K562 (cell line): ENCODE data around the gene UTP4. TPM values are rescaled to one million over a fixed set of nuclear protein-coding genes. Genes with fewer than 3 reads are reported as not detected.

ENCODE experiments used
- EP300 ChIP-seq: IDR thresholded peaks from 2 replicates; pipeline ENCODE4 v1.6.1; 2012; ENCODE audit warnings: low read length, improper control_type of control experiment
- MAFF ChIP-seq: IDR thresholded peaks from 2 replicates; pipeline ENCODE4 v1.6.1; 2012; ENCODE audit warnings: low read length, improper control_type of control experiment
- ZBTB1 ChIP-seq: sonication (generic); formaldehyde crosslinking; IDR thresholded peaks from 2 replicates; pipeline ENCODE4 v1.8.1; 2023; ENCODE audit warnings: missing genetic modification reagents, low read depth, mild to moderate bottlenecking, borderline replicate concordance
- ZNF239 ChIP-seq: fragments of 250-450 bp; sonication (Bioruptor Pico); IDR thresholded peaks from 2 replicates; pipeline ENCODE4 v1.4.0; 2020; ENCODE audit warnings: mild to moderate bottlenecking
- ZNF589 ChIP-seq: fragments of 200-800 bp; sonication (Bioruptor generic); IDR thresholded peaks from 2 replicates; pipeline ENCODE4 v1.6.1; 2016; ENCODE audit warnings: low read depth, missing genetic modification characterization, missing compliant biosample characterization
- polyA plus RNA-seq, 8 experiments: library from polyadenylated mRNA; depleted of rRNA in 4 of 8; stranded (reverse) in 5 of 8; unstranded in 3 of 8; fragments of >200 nt; fragmentation: Nextera tagmentation in 2 of 8; fragmentation: Illumina TruSeq in 1 of 8; extraction: Ambion mirVana in 2 of 8; extraction: Trizol in 1 of 8; gene quantifications; 2 replicates each; pipeline versions ENCODE4 v1.2.1 to v1.2.3, GENCODE V29; 2011 to 2014; ENCODE audit warnings: inconsistent platforms in 1 of 8, missing spikeins in 1 of 8
- total RNA-seq, 7 experiments: library from RNA; depleted of rRNA in 6 of 7; stranded (reverse); fragments of >200 nt in 6 of 7; fragmentation: Illumina TruSeq in 2 of 7; extraction: Trizol in 2 of 7; gene quantifications; 2 replicates each; pipeline versions ENCODE4 v1.2.1 to v1.2.3, GENCODE V29; 2011 to 2021; ENCODE audit warnings: low replicate concordance in 1 of 7
- TF ChIP-seq, protein P1 (sequence below), 2 experiments: fragments of 450-650 bp in 1 of 2; sonication (generic) in 1 of 2; formaldehyde crosslinking in 1 of 2; IDR thresholded peaks; 2 replicates each; pipeline versions ENCODE4 v1.7.1 to v1.9.0; 2016 to 2022; ENCODE audit warnings: inconsistent platforms in 1 of 2, mild to moderate bottlenecking in 1 of 2, missing genetic modification reagents in 1 of 2
- TF ChIP-seq, protein P2 (sequence below): sonication (generic); formaldehyde crosslinking; IDR thresholded peaks from 2 replicates; pipeline ENCODE4 v1.8.0; 2022; ENCODE audit warnings: missing genetic modification reagents, mild to moderate bottlenecking, moderate library complexity, borderline replicate concordance

UTP4 gene
- total and polyA plus RNA-seq, 9 of the 15 experiments (the other 6 are each of a cell fraction or from before 2014, with no cell fraction given) = 46.1 to 203 (median 145) TPM

DNA sequence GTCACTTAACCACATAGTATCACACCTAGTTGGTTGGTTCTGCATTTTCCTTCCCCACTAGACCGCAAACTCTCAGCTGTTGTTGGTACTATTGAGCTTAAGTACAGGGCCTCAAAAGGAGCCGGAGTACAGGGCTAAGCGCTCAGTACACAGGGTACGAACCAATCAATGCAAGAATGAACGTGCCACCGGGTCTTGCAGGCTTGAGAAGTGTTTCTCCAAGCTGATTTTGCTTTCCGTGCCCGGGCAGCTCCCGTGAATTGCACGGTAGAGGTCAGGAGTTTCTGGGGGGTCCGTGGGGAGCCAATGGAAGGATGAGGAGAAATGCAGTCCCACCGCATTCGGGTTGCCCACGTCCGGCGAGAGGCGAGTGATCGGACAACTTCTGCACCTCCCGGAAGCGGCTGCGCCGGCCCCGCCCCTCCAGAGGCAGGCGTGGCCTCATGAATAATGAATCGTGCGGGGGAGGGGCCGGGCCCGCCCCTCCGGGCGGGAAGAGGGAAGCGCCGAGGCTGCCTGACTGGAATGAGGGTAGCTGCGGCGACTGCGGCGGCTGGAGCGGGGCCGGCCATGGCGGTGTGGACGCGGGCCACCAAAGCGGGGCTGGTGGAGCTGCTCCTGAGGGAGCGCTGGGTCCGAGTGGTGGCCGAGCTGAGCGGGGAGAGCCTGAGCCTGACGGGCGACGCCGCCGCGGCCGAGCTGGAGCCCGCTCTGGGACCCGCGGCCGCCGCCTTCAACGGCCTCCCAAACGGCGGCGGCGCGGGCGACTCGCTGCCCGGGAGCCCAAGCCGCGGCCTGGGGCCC, 54.4 kb downstream of the UTP4 start, which contains the start of gene SNTB2 (continued):
- TF ChIP-seq, protein P1, sequence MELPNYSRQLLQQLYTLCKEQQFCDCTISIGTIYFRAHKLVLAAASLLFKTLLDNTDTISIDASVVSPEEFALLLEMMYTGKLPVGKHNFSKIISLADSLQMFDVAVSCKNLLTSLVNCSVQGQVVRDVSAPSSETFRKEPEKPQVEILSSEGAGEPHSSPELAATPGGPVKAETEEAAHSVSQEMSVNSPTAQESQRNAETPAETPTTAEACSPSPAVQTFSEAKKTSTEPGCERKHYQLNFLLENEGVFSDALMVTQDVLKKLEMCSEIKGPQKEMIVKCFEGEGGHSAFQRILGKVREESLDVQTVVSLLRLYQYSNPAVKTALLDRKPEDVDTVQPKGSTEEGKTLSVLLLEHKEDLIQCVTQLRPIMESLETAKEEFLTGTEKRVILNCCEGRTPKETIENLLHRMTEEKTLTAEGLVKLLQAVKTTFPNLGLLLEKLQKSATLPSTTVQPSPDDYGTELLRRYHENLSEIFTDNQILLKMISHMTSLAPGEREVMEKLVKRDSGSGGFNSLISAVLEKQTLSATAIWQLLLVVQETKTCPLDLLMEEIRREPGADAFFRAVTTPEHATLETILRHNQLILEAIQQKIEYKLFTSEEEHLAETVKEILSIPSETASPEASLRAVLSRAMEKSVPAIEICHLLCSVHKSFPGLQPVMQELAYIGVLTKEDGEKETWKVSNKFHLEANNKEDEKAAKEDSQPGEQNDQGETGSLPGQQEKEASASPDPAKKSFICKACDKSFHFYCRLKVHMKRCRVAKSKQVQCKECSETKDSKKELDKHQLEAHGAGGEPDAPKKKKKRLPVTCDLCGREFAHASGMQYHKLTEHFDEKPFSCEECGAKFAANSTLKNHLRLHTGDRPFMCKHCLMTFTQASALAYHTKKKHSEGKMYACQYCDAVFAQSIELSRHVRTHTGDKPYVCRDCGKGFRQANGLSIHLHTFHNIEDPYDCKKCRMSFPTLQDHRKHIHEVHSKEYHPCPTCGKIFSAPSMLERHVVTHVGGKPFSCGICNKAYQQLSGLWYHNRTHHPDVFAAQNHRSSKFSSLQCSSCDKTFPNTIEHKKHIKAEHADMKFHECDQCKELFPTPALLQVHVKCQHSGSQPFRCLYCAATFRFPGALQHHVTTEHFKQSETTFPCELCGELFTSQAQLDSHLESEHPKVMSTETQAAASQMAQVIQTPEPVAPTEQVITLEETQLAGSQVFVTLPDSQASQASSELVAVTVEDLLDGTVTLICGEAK (IDR thresholded peaks at IDR 0.05) = peak; percentile 69; the same call in 1 of the 2 replicates
- TF ChIP-seq, protein P1 (CRISPR knock-in tag; IDR thresholded peaks at IDR 0.05) = no peak
- TF ChIP-seq ZNF589 (CRISPR knock-in tag) (peak; percentile 85), EP300 (peak; percentile 21; the same call in 1 of the 2 replicates), ZBTB1 (CRISPR knock-in tag) (0 out of 2 replicates have a peak, but pooled peaks have one; percentile 39), MAFF (no peak), ZNF239 (no peak)
- TF ChIP-seq, protein P2, sequence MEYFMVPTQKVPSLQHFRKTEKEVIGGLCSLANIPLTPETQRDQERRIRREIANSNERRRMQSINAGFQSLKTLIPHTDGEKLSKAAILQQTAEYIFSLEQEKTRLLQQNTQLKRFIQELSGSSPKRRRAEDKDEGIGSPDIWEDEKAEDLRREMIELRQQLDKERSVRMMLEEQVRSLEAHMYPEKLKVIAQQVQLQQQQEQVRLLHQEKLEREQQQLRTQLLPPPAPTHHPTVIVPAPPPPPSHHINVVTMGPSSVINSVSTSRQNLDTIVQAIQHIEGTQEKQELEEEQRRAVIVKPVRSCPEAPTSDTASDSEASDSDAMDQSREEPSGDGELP (CRISPR knock-in tag) = peak; percentile 88
- TF ChIP-seq, all 486 proteins: peak for 110
